Panc1 (cell line): ENCODE results near the gene TAS2R9. TPM values are rescaled to one million over a fixed set of nuclear protein-coding genes. Genes with fewer than 3 reads are reported as not detected.

Experiments used
- ATAC-seq: fragments of 200-7000 bp; cut with Tn5 transposase; 2 replicates; pipeline ENCODE4 v1.9.1; 2020; ENCODE audit warnings: mild to moderate bottlenecking, moderate library complexity
- BruUV-seq: library from RNA; stranded (reverse); fragments of 400-500 nt; replicated peaks from 2 replicates; lab custom pipeline; 2021; lab: Mats Ljungman, UMichigan
- CTCF ChIA-PET: fragments of 300-600 bp; sonication (Branson Sonifier 250); formaldehyde crosslinking; loops from one replicate; lab custom pipeline; 2022; ENCODE audit warnings: antibody characterized with exemption; lab: Charles Lee
- POLR2A ChIA-PET: fragments of 300-600 bp; sonication (Branson Sonifier 250); formaldehyde crosslinking; loops from one replicate; lab custom pipeline; 2022; ENCODE audit warnings: antibody characterized with exemption; lab: Charles Lee
- DNase-seq: peaks from one replicate; pipeline ENCODE4 v3.0.0-alpha.2; 2010; ENCODE audit warnings: low read depth, low spot score
- H3K27ac ChIP-seq: 2 replicates; pipeline ENCODE4 v1.5.1; 2011; ENCODE audit warnings: mild to moderate bottlenecking, low read length, inconsistent platforms
- H3K27me3 ChIP-seq: fragments of 200-500 bp; sonication (Bioruptor generic); 2 replicates; pipeline ENCODE4 v1.6.0; 2014; ENCODE audit warnings: low read length, inconsistent platforms; ENCODE audit not compliant: control insufficient read depth, insufficient read depth
- H3K36me3 ChIP-seq: fragments of 200-500 bp; sonication (Bioruptor generic); 2 replicates; pipeline ENCODE4 v1.5.1; 2014; ENCODE audit warnings: inconsistent platforms, mild to moderate bottlenecking, low read length, moderate library complexity; ENCODE audit not compliant: control insufficient read depth, insufficient read depth
- H3K4me1 ChIP-seq: 2 replicates; pipeline ENCODE4 v1.5.1; 2011; ENCODE audit warnings: inconsistent platforms, mild to moderate bottlenecking, low read length, moderate library complexity; ENCODE audit not compliant: control insufficient read depth, insufficient read depth
- H3K4me3 ChIP-seq, 2 experiments: 2 replicates each; pipeline ENCODE4 v1.5.1; 2011 to 2012; ENCODE audit warnings: low read depth in 2 of 2, low read length in 2 of 2, mild to moderate bottlenecking in 2 of 2, inconsistent platforms in 1 of 2, moderate library complexity in 1 of 2
- H3K9me3 ChIP-seq: fragments of 200-500 bp; sonication (Bioruptor generic); 2 replicates; pipeline ENCODE4 v1.5.1; 2014; ENCODE audit warnings: low read depth, mild to moderate bottlenecking, inconsistent platforms, low read length, moderate library complexity; ENCODE audit not compliant: control insufficient read depth, insufficient read depth
- CTCF ChIP-seq: fragments of 450-650 bp; IDR thresholded peaks from 2 replicates; pipeline ENCODE4 v1.5.1; 2017; ENCODE audit warnings: mild to moderate bottlenecking
- POLR2AphosphoS5 ChIP-seq: IDR thresholded peaks from 2 replicates; pipeline ENCODE4 v1.6.1; 2012; ENCODE audit warnings: mild to moderate bottlenecking, low read depth, low read length, moderate library complexity
- REST ChIP-seq, 2 experiments: IDR thresholded peaks; 2 replicates each; pipeline ENCODE4 v1.6.1; 2011 to 2012; ENCODE audit warnings: low read depth in 2 of 2, control low read depth in 1 of 2, low read length in 1 of 2, mild to moderate bottlenecking in 1 of 2, moderate library complexity in 1 of 2; ENCODE audit not compliant: insufficient read depth in 1 of 2
- SIN3A ChIP-seq: IDR thresholded peaks from 2 replicates; pipeline ENCODE4 v1.6.1; 2012; ENCODE audit warnings: low read depth, mild to moderate bottlenecking, low read length, moderate library complexity, borderline replicate concordance; ENCODE audit not compliant: insufficient read depth
- TCF7L2 ChIP-seq: IDR thresholded peaks from 2 replicates; pipeline ENCODE4 v1.6.1; 2011; ENCODE audit warnings: mild to moderate bottlenecking, low read depth, low read length, inconsistent platforms
- in situ Hi-C: cut with HindIII; loops from 2 replicates; pipeline ENCODE4 v1.10.0; 2016; ENCODE audit warnings: low sequenced_read_pairs, low pct_unique_long_range_greater_than_20kb
- intact Hi-C: fragments of 100-400 bp; cut with micrococcal nuclease; formaldehyde crosslinking; loops from one replicate; pipeline ENCODE4 v1.10.0; 2022; ENCODE audit not compliant: unreplicated experiment
- total RNA-seq: library from RNA; stranded (reverse); gene quantifications from one replicate; pipeline ENCODE4 v1.2.1, GENCODE V29; 2021; ENCODE audit not compliant: unreplicated experiment

TAS2R9 gene
- total RNA-seq, 1 experiment from 2014 or later: not detected

- ChIA-PET POLR2A (no interaction called here), CTCF (no interaction called here)
- no TSS peak for BruUV-seq
- intact Hi-C loops (no loop called here), in situ Hi-C loops (no loop called here)
- no peaks in the 10 kb centered on the region for H3K4me1 ChIP-seq
- H3K36me3 ChIP-seq: no peaks in the 10 kb centered on the region
- H3K27me3 ChIP-seq: no peaks in the 10 kb centered on the region
- no peaks in the 10 kb centered on the region for H3K9me3 ChIP-seq
- no peak for ATAC-seq
- TF ChIP-seq CTCF: no peak
- TF ChIP-seq TCF7L2: no peak
- no peak for TF ChIP-seq POLR2AphosphoS5
- TF ChIP-seq REST (IDR thresholded peaks at IDR 0.05; ENCODE audit: insufficient read depth in 1 of 2, low read depth in 2 of 2, low read length in 1 of 2): no peak
- no peak for TF ChIP-seq SIN3A
- H3K4me3 ChIP-seq: no peak within 1 kb of the TSS
- no peak within 1 kb of the TSS for H3K27ac ChIP-seq
- DNase-seq: no peak
These were observed 39.5 kb upstream of the TAS2R9 start, which contains the start of gene PRR4 for GRCh38 chr12:10849425-10849878. PRR4 (minus strand) TSS chr12:10849475; CDS start chr12:10849437, 38 bp downstream.

GRCh38 chr12:10847744-10848143, 37.8 kb upstream of the TAS2R9 start:
- ATAC-seq: no peak
- no peak overlapping the region for H3K27ac ChIP-seq
- H3K36me3 ChIP-seq: no peaks in the 10 kb centered on the region
- no TSS peak for BruUV-seq
- no peak for TF ChIP-seq SIN3A
- TF ChIP-seq POLR2AphosphoS5: no peak
- TF ChIP-seq REST (IDR thresholded peaks at IDR 0.05; ENCODE audit: insufficient read depth in 1 of 2, low read depth in 2 of 2, low read length in 1 of 2): no peak
- TF ChIP-seq TCF7L2: no peak
- TF ChIP-seq CTCF: no peak
- CTCF ChIA-PET: no interaction called here
- in situ Hi-C loops: no loop called here
- intact Hi-C loops: no loop called here
- no peaks in the 10 kb centered on the region for H3K9me3 ChIP-seq
- no peaks in the 10 kb centered on the region for H3K4me1 ChIP-seq
- no peak for DNase-seq
- POLR2A ChIA-PET: no interaction called here
- no peaks in the 10 kb centered on the region for H3K27me3 ChIP-seq
- no peak overlapping the region for H3K4me3 ChIP-seq
